ENCODE measurements around the gene KRT82.

KRT82 gene

GRCh38 chr12:52356762-52357580, 49.2 kb downstream of the KRT82 start:
- no peaks in the 10 kb centered on the region for H3K36me3 ChIP-seq (ENCODE audit: control insufficient read depth, insufficient read depth, low read length)
- no peak overlapping the region for H3K9ac ChIP-seq (ENCODE audit: low read depth, low read length)
- H3K9me3 ChIP-seq (ENCODE audit: control insufficient read depth, insufficient read depth, low read length) = no peaks in the 10 kb centered on the region

GRCh38 chr12:52356031-52356761, 49.9 kb downstream of the KRT82 start:
- H3K9me3 ChIP-seq (ENCODE audit: control insufficient read depth, insufficient read depth, low read length) = no peaks in the 10 kb centered on the region
- no peak overlapping the region for H3K27ac ChIP-seq (ENCODE audit: low read depth, low read length)
- H3K9ac ChIP-seq (ENCODE audit: low read depth, low read length) = no peak overlapping the region
- no peaks in the 10 kb centered on the region for H3K4me1 ChIP-seq (ENCODE audit: control insufficient read depth, insufficient read depth, low read length)
- H3K27me3 ChIP-seq (ENCODE audit: control insufficient read depth, insufficient read depth, low read length) = no peaks in the 10 kb centered on the region
- H3K4me3 ChIP-seq (ENCODE audit: low read depth, low read length) = no peak overlapping the region
- no peaks in the 10 kb centered on the region for H3K36me3 ChIP-seq (ENCODE audit: control insufficient read depth, insufficient read depth, low read length)

More at GRCh38 chr12:52356762-52357580, 49.2 kb downstream of the KRT82 start:
- Histone ChIP-seq H3K4me3 (ENCODE audit: low read depth, low read length) (no peak overlapping the region), H3K27me3 (ENCODE audit: control insufficient read depth, insufficient read depth, low read length) (no peaks in the 10 kb centered on the region), H3K4me1 (ENCODE audit: control insufficient read depth, insufficient read depth, low read length) (no peaks in the 10 kb centered on the region), H3K27ac (ENCODE audit: low read depth, low read length) (no peak overlapping the region)

- no peak overlapping the region for H3K4me3 ChIP-seq (ENCODE audit: low read depth, low read length)
- no peaks in the 10 kb centered on the region for H3K9me3 ChIP-seq (ENCODE audit: control insufficient read depth, insufficient read depth, low read length)
- H3K27ac ChIP-seq (ENCODE audit: low read depth, low read length) = no peak overlapping the region
- no peaks in the 10 kb centered on the region for H3K27me3 ChIP-seq (ENCODE audit: control insufficient read depth, insufficient read depth, low read length)
- H3K4me1 ChIP-seq (ENCODE audit: control insufficient read depth, insufficient read depth, low read length) = no peaks in the 10 kb centered on the region
- H3K9ac ChIP-seq (ENCODE audit: low read depth, low read length) = no peak overlapping the region
- H3K36me3 ChIP-seq (ENCODE audit: control insufficient read depth, insufficient read depth, low read length) = no peaks in the 10 kb centered on the region
These were observed 51.0 kb downstream of the KRT82 start for GRCh38 chr12:52355176-52355575.

GRCh38 chr12:52354200-52354599, 51.9 kb downstream of the KRT82 start:
- no peaks in the 10 kb centered on the region for H3K27me3 ChIP-seq (ENCODE audit: control insufficient read depth, insufficient read depth, low read length)
- no peak overlapping the region for H3K9ac ChIP-seq (ENCODE audit: low read depth, low read length)
- H3K9me3 ChIP-seq (ENCODE audit: control insufficient read depth, insufficient read depth, low read length) = no peaks in the 10 kb centered on the region
- no peaks in the 10 kb centered on the region for H3K36me3 ChIP-seq (ENCODE audit: control insufficient read depth, insufficient read depth, low read length)
- no peaks in the 10 kb centered on the region for H3K4me1 ChIP-seq (ENCODE audit: control insufficient read depth, insufficient read depth, low read length)
- no peak overlapping the region for H3K27ac ChIP-seq (ENCODE audit: low read depth, low read length)
- H3K4me3 ChIP-seq (ENCODE audit: low read depth, low read length) = no peak overlapping the region

- H3K9ac ChIP-seq (ENCODE audit: low read depth, low read length) = no peak overlapping the region
- H3K27me3 ChIP-seq (ENCODE audit: control insufficient read depth, insufficient read depth, low read length) = no peaks in the 10 kb centered on the region
- H3K27ac ChIP-seq (ENCODE audit: low read depth, low read length) = no peak overlapping the region
- H3K4me1 ChIP-seq (ENCODE audit: control insufficient read depth, insufficient read depth, low read length) = no peaks in the 10 kb centered on the region
- no peak overlapping the region for H3K4me3 ChIP-seq (ENCODE audit: low read depth, low read length)
- H3K9me3 ChIP-seq (ENCODE audit: control insufficient read depth, insufficient read depth, low read length) = no peaks in the 10 kb centered on the region
- H3K36me3 ChIP-seq (ENCODE audit: control insufficient read depth, insufficient read depth, low read length) = no peaks in the 10 kb centered on the region
These were observed 52.4 kb downstream of the KRT82 start for GRCh38 chr12:52353766-52354165.

- no peak overlapping the region for H3K27ac ChIP-seq (ENCODE audit: low read depth, low read length)
- no peak overlapping the region for H3K9ac ChIP-seq (ENCODE audit: low read depth, low read length)
- H3K36me3 ChIP-seq (ENCODE audit: control insufficient read depth, insufficient read depth, low read length) = no peaks in the 10 kb centered on the region
- H3K4me1 ChIP-seq (ENCODE audit: control insufficient read depth, insufficient read depth, low read length) = no peaks in the 10 kb centered on the region
- no peaks in the 10 kb centered on the region for H3K27me3 ChIP-seq (ENCODE audit: control insufficient read depth, insufficient read depth, low read length)
- no peaks in the 10 kb centered on the region for H3K9me3 ChIP-seq (ENCODE audit: control insufficient read depth, insufficient read depth, low read length)
- no peak overlapping the region for H3K4me3 ChIP-seq (ENCODE audit: low read depth, low read length)
These were observed 53.2 kb downstream of the KRT82 start for GRCh38 chr12:52352951-52353350.

- no peaks in the 10 kb centered on the region for H3K9me3 ChIP-seq (ENCODE audit: control insufficient read depth, insufficient read depth, low read length)
- H3K9ac ChIP-seq (ENCODE audit: low read depth, low read length) = no peak overlapping the region
- H3K27me3 ChIP-seq (ENCODE audit: control insufficient read depth, insufficient read depth, low read length) = no peaks in the 10 kb centered on the region
These were observed 54.7 kb downstream of the KRT82 start for GRCh38 chr12:52351196-52352059.

GRCh38 chr12:52350786-52351185, 55.3 kb downstream of the KRT82 start:
- H3K36me3 ChIP-seq (ENCODE audit: control insufficient read depth, insufficient read depth, low read length) = no peaks in the 10 kb centered on the region
- H3K9me3 ChIP-seq (ENCODE audit: control insufficient read depth, insufficient read depth, low read length) = no peaks in the 10 kb centered on the region
- H3K27ac ChIP-seq (ENCODE audit: low read depth, low read length) = no peak overlapping the region
- H3K27me3 ChIP-seq (ENCODE audit: control insufficient read depth, insufficient read depth, low read length) = no peaks in the 10 kb centered on the region
- H3K4me3 ChIP-seq (ENCODE audit: low read depth, low read length) = no peak overlapping the region
- no peaks in the 10 kb centered on the region for H3K4me1 ChIP-seq (ENCODE audit: control insufficient read depth, insufficient read depth, low read length)
- no peak overlapping the region for H3K9ac ChIP-seq (ENCODE audit: low read depth, low read length)

More at GRCh38 chr12:52351196-52352059, 54.7 kb downstream of the KRT82 start:
- no peak overlapping the region for H3K27ac ChIP-seq (ENCODE audit: low read depth, low read length)
- H3K4me3 ChIP-seq (ENCODE audit: low read depth, low read length) = no peak overlapping the region
- H3K36me3 ChIP-seq (ENCODE audit: control insufficient read depth, insufficient read depth, low read length) = no peaks in the 10 kb centered on the region
- H3K4me1 ChIP-seq (ENCODE audit: control insufficient read depth, insufficient read depth, low read length) = no peaks in the 10 kb centered on the region

GRCh38 chr12:52350021-52350620, 56.0 kb downstream of the KRT82 start:
- Histone ChIP-seq H3K4me3 (ENCODE audit: low read depth, low read length) (no peak overlapping the region), H3K36me3 (ENCODE audit: control insufficient read depth, insufficient read depth, low read length) (no peaks in the 10 kb centered on the region), H3K27ac (ENCODE audit: low read depth, low read length) (no peak overlapping the region), H3K27me3 (ENCODE audit: control insufficient read depth, insufficient read depth, low read length) (no peaks in the 10 kb centered on the region), H3K9ac (ENCODE audit: low read depth, low read length) (no peak overlapping the region), H3K9me3 (ENCODE audit: control insufficient read depth, insufficient read depth, low read length) (no peaks in the 10 kb centered on the region), H3K4me1 (ENCODE audit: control insufficient read depth, insufficient read depth, low read length) (no peaks in the 10 kb centered on the region)

- Histone ChIP-seq H3K4me3 (ENCODE audit: low read depth, low read length) (no peak overlapping the region), H3K27ac (ENCODE audit: low read depth, low read length) (no peak overlapping the region), H3K36me3 (ENCODE audit: control insufficient read depth, insufficient read depth, low read length) (no peaks in the 10 kb centered on the region), H3K9me3 (ENCODE audit: control insufficient read depth, insufficient read depth, low read length) (no peaks in the 10 kb centered on the region), H3K27me3 (ENCODE audit: control insufficient read depth, insufficient read depth, low read length) (no peaks in the 10 kb centered on the region), H3K9ac (ENCODE audit: low read depth, low read length) (no peak overlapping the region), H3K4me1 (ENCODE audit: control insufficient read depth, insufficient read depth, low read length) (no peaks in the 10 kb centered on the region)
These were observed 56.9 kb downstream of the KRT82 start for GRCh38 chr12:52349196-52349595.
